MM.1S (cell line): ENCODE measurements around the gene FHIT.

Experiments
- CTCF ChIP-seq: fragments of 300-600 bp; sonication (generic); IDR thresholded peaks from 2 replicates; pipeline ENCODE4 v1.5.1; 2016; ENCODE audit warnings: antibody characterized with exemption, low read length, mixed read lengths
- EZH2 ChIP-seq: fragments of 300-600 bp; sonication (generic); optimal IDR thresholded peaks from 2 replicates; pipeline ENCODE3; 2017; ENCODE audit warnings: low read depth, mild to moderate bottlenecking, antibody characterized with exemption, low read length, mixed read lengths
- EZH2phosphoT487 ChIP-seq: fragments of 300-600 bp; sonication (generic); IDR thresholded peaks from 2 replicates; pipeline ENCODE4 v1.6.1; 2018; ENCODE audit warnings: antibody characterized with exemption, low read length

GRCh38 chr3:59813148-59813538, 1438.1 kb downstream of the FHIT start:
- TF ChIP-seq EZH2phosphoT487 (no peak), CTCF (no peak), EZH2 (no peak)
